Astrocyte (in vitro differentiated cells and primary cell): Measurements from ENCODE around the gene RGS8. TPM values are rescaled to one million over a fixed set of nuclear protein-coding genes. Genes with fewer than 3 reads are reported as not detected.
A peak's percentile ranks its signal among the peaks of the same experiment; 100 is the strongest.

Source experiments
- DNase-seq: peaks from one replicate; pipeline ENCODE4 v3.0.0-alpha.2; 2010; ENCODE audit warnings: low read depth
- FAIRE-seq: peaks from 2 replicates; lab custom pipeline; 2011; peaks lifted over from hg19 to GRCh38; lab: Jason Lieb, UNC
- H2AFZ ChIP-seq: 2 replicates; pipeline ENCODE4 v1.6.0; 2012; ENCODE audit warnings: low read depth, low read length, inconsistent platforms
- H3K27ac ChIP-seq: 2 replicates; pipeline ENCODE4 v1.5.1; 2011; ENCODE audit warnings: low read depth, low read length, inconsistent platforms
- H3K27me3 ChIP-seq: 2 replicates; pipeline ENCODE4 v1.6.0; 2011; ENCODE audit warnings: low read length, inconsistent platforms; ENCODE audit not compliant: insufficient read depth
- H3K36me3 ChIP-seq: 2 replicates; pipeline ENCODE4 v1.5.1; 2011; ENCODE audit warnings: low read length, inconsistent platforms; ENCODE audit not compliant: insufficient read depth
- H3K4me1 ChIP-seq: 2 replicates; pipeline ENCODE4 v1.5.1; 2011; ENCODE audit warnings: low read length, inconsistent platforms; ENCODE audit not compliant: insufficient read depth
- H3K4me2 ChIP-seq: 2 replicates; pipeline ENCODE4 v1.6.0; 2012; ENCODE audit warnings: low read length, inconsistent platforms
- H3K4me3 ChIP-seq: 2 replicates; pipeline ENCODE4 v1.5.1; 2011; ENCODE audit warnings: low read depth, mild to moderate bottlenecking, low read length, inconsistent platforms; ENCODE audit not compliant: insufficient read depth
- H3K79me2 ChIP-seq: 2 replicates; pipeline ENCODE4 v1.6.0; 2012; ENCODE audit warnings: mild to moderate bottlenecking, low read length, inconsistent platforms; ENCODE audit not compliant: insufficient read depth
- H3K9ac ChIP-seq: 2 replicates; pipeline ENCODE4 v1.6.0; 2012; ENCODE audit warnings: mild to moderate bottlenecking, low read length, inconsistent platforms
- H3K9me3 ChIP-seq: 2 replicates; pipeline ENCODE4 v1.5.1; 2012; ENCODE audit warnings: low read depth, mild to moderate bottlenecking, low read length, inconsistent platforms; ENCODE audit not compliant: insufficient read depth
- H4K20me1 ChIP-seq: 2 replicates; pipeline ENCODE4 v1.6.0; 2012; ENCODE audit warnings: low read length, inconsistent platforms; ENCODE audit not compliant: insufficient read depth
- H3K27ac Mint-ChIP-seq: one replicate; pipeline ENCODE4 v1.8.0; 2021; ENCODE audit warnings: mild to moderate bottlenecking, mixed read lengths; ENCODE audit not compliant: unreplicated experiment
- H3K27me3 Mint-ChIP-seq: one replicate; pipeline ENCODE4 v1.8.0; 2021; ENCODE audit warnings: low read depth, mixed read lengths; ENCODE audit not compliant: unreplicated experiment
- H3K36me3 Mint-ChIP-seq: one replicate; pipeline ENCODE4 v1.8.0; 2021; ENCODE audit warnings: low read depth, mixed read lengths; ENCODE audit not compliant: unreplicated experiment
- H3K4me1 Mint-ChIP-seq: one replicate; pipeline ENCODE4 v1.8.0; 2021; ENCODE audit warnings: low read depth, mixed read lengths; ENCODE audit not compliant: unreplicated experiment
- H3K4me3 Mint-ChIP-seq: one replicate; pipeline ENCODE4 v1.8.0; 2021; ENCODE audit warnings: mild to moderate bottlenecking, moderate library complexity, mixed read lengths; ENCODE audit not compliant: unreplicated experiment
- H3K9me3 Mint-ChIP-seq: one replicate; pipeline ENCODE4 v1.8.0; 2021; ENCODE audit warnings: mild to moderate bottlenecking, mixed read lengths; ENCODE audit not compliant: unreplicated experiment
- CTCF ChIP-seq: IDR thresholded peaks from 2 replicates; pipeline ENCODE4 v1.5.1; 2011; ENCODE audit warnings: low read depth, mild to moderate bottlenecking, inconsistent platforms, low read length, moderate library complexity; ENCODE audit not compliant: insufficient read depth
- EZH2 ChIP-seq: IDR thresholded peaks from 2 replicates; pipeline ENCODE4 v1.6.1; 2012; ENCODE audit warnings: mild to moderate bottlenecking, low read length, inconsistent platforms; ENCODE audit not compliant: insufficient read depth
- total RNA-seq: library from RNA; stranded (reverse); gene quantifications from 2 replicates; pipeline ENCODE4 v1.2.1, GENCODE V29; 2021

Gene RGS8
- total RNA-seq, 1 donor from 2014 or later, result 0.09 TPM

DNA sequence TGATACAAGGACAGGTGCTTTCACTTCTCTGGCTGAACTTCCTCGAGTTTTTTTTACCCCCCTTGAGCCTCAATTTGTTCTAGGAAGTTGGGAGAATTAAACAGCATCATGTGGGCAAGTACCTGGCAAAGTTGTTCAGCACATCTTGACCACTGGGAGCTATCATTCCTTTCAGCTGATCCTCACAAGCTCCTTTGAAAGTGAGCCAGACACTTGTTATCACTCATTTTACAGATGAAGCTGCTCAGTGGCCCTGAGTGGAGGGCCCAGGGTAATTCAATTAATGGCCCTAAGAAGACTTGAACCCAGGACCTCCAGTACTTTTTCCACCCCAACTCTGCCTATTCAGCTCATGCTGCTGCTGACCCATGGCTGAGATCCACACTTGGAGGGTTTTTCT is 2.0 kb downstream of the RGS8 start:
- TF ChIP-seq CTCF (no peak), EZH2 (no peak)
- Mint-ChIP-seq H3K9me3 (peaks cover 2% of the 10 kb centered on the region), H3K27me3 (peaks cover 18% of the 10 kb centered on the region), H3K4me3 (no peak overlapping the region), H3K27ac (no peak overlapping the region), H3K36me3 (no peaks in the 10 kb centered on the region), H3K4me1 (no peaks in the 10 kb centered on the region)
- no peak for FAIRE-seq
- Histone ChIP-seq H2AFZ (no peak overlapping the region), H3K27ac (no peak overlapping the region), H3K4me3 (no peak overlapping the region), H3K27me3 (peaks cover 3% of the 10 kb centered on the region), H3K4me2 (no peak overlapping the region), H3K79me2 (no peaks in the 10 kb centered on the region), H3K9me3 (no peaks in the 10 kb centered on the region), H3K9ac (no peak overlapping the region), H3K4me1 (peaks cover 7% of the 10 kb centered on the region), H3K36me3 (no peaks in the 10 kb centered on the region), H4K20me1 (no peaks in the 10 kb centered on the region)
- DNase-seq, result no peak

DNA sequence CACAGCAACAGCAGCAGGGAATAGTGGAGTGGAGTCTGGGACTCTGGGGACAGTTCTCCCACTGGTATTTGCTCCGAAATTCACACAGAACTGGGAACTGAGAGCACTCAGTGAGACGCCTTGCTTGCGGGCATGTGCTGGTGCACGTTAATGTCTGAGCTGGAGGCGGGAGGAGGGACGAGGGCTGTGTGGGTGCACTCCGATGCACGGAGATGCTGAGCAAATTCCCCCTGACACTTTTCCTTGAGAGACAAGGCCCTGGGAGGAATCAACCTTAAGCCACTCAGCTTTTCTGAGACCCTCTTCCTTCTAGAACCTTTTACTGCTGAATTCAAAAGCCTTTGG is 2.8 kb downstream of the RGS8 start:
- Mint-ChIP-seq H3K27me3 (peaks cover 18% of the 10 kb centered on the region), H3K4me3 (no peak overlapping the region), H3K4me1 (no peaks in the 10 kb centered on the region), H3K27ac (no peak overlapping the region), H3K9me3 (peaks cover 2% of the 10 kb centered on the region), H3K36me3 (no peaks in the 10 kb centered on the region)
- Histone ChIP-seq H3K9ac (no peak overlapping the region), H3K79me2 (no peaks in the 10 kb centered on the region), H3K27ac (no peak overlapping the region), H3K4me3 (no peak overlapping the region), H3K27me3 (peaks cover 3% of the 10 kb centered on the region), H2AFZ (no peak overlapping the region), H4K20me1 (no peaks in the 10 kb centered on the region), H3K4me2 (no peak overlapping the region), H3K4me1 (peaks cover 7% of the 10 kb centered on the region), H3K9me3 (no peaks in the 10 kb centered on the region), H3K36me3 (no peaks in the 10 kb centered on the region)
- TF ChIP-seq CTCF (no peak), EZH2 (no peak)
- DNase-seq, result no peak
- no peak for FAIRE-seq

DNA sequence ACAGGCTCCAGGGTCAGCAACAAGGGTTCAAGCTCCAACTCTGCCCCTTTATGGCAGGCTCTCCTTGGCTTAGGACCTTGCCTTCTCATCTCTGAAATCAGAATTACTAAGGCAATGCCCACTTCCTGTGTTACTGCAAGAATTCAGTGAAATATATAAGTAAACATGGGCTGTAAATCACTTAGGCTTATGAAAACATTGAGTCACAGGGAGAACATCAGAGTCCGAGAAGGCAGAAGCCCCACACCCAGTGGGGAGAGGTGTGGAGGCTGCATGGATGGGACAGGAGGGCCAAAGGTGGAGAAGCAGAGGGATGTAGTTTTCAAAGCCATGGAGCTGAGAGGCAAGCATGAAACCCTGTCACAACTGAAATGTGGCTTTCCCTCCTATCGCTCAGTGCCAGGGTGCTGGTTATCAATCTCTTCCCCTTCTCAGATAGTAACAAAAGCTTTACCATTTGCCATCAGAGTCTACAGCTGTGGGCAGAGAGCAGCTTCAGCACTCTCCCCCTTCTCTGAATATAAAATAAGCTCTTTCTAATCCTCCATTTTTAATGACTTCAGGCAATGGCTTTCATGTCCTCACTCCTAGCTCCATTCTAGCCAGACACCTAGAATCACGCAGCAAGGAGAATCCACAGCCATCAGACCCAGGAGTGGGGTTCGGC is 3.4 kb downstream of the RGS8 start:
- Histone ChIP-seq H3K9ac (no peak overlapping the region), H3K79me2 (no peaks in the 10 kb centered on the region), H2AFZ (no peak overlapping the region), H3K4me3 (no peak overlapping the region), H4K20me1 (no peaks in the 10 kb centered on the region), H3K4me1 (peaks cover 7% of the 10 kb centered on the region), H3K27me3 (peaks cover 3% of the 10 kb centered on the region), H3K36me3 (no peaks in the 10 kb centered on the region), H3K4me2 (peak overlapping the region; percentile 37), H3K27ac (no peak overlapping the region), H3K9me3 (no peaks in the 10 kb centered on the region)
- Mint-ChIP-seq H3K27me3 (peaks cover 18% of the 10 kb centered on the region), H3K4me1 (no peaks in the 10 kb centered on the region), H3K4me3 (no peak overlapping the region), H3K9me3 (peaks cover 2% of the 10 kb centered on the region), H3K36me3 (no peaks in the 10 kb centered on the region), H3K27ac (no peak overlapping the region)
- no peak for TF ChIP-seq EZH2
- TF ChIP-seq CTCF, result no peak
- no peak for DNase-seq
- no peak for FAIRE-seq
